CD1c-positive myeloid dendritic cell (primary cell): ENCODE results near the gene NEK4.
"Not testable (repeated sequence)": the region's sequence is repeated elsewhere in the genome, so short reads cannot be mapped to it uniquely, and the experiment has no call there.

ENCODE experiments used
- DNase-seq: peaks from one replicate; pipeline ENCODE4 v3.0.0-alpha.2; 2016; ENCODE audit errors: extremely low spot score

The NEK4 gene

DNA sequence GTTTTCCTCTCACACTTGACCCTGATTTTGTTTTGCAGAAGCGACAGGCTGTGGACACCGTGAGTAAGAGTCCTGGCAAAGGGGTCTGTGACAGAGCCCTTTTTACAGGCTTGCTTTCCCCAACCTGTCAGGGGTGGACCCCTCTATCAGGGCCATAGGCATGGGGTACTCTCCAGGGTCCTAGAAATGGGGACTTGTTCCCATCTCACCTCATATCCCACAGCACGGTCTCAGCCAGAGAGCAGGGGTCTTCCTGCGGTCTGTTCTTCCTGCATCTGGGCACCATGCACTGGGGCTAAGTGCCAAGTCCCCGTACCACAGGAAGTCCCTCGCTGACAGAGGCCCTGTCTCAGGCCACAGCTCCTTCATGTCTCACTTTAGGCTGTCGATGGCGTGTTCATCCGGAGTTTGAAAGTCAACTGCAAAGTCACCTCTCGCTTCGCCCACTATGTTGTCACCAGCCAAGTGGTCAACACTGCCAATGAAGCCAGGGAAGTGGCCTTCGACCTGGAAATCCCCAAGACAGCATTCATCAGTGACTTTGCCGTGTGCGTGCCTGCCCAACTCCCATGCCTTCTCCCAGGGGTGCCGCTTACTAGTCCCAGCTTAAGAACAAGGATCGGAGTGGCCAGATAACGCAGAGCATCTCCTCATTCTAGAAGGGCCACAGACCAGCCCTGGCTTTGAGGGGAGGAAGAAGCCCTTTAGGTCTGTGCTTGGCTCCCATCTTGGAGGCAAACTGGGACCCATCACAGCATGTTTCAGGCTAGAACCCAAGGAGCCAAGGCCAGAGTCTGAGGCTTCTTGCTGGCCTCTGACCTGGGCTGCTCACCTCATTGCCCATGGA, 7.4 kb upstream of the NEK4 start:
- DNase-seq = peak; percentile 13

DNA sequence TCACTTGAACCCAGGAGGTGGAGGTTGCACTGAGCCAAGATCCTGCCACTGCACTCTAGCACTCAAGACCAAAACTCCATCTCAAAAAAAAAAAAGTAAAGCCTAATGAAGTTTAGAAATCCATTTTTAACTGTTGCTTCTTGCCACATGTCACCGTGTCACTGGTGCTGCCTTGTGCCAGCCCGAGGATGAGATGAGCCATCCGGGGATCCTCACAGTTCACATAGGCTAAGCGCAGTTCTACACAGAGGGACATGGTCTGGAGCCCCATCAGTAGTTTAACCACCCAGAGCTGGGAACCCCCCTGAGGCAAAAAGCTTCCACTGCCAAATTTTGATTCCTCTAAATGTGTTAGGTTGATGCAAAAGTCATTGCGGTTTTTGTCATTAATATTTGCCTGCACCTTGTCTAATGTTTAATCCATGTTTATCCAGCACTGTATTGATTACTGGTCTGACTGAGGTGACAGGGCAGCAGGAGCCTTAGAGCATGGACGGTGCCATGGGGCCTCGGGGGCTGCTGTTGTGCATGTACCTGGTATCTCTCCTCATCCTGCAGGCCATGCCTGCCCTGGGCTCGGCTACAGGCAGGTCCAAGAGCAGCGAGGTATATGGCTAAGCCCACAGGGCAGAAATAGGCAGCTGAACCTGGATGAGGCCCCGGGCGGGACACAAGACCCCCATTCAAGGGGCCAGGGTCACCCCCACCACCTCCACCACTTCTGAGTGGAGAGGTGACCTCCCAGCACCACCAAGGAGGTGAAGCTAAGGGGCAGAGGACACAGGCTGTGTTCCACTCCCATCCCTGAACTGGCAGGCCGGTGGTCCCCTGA, 6.6 kb upstream of the NEK4 start, which contains the start of gene ITIH1:
ITIH1 (plus strand) TSS at position 473 of the 832 bp plus-strand sequence; CDS start at position 490, 17 bp downstream.
- no peak for DNase-seq

DNA sequence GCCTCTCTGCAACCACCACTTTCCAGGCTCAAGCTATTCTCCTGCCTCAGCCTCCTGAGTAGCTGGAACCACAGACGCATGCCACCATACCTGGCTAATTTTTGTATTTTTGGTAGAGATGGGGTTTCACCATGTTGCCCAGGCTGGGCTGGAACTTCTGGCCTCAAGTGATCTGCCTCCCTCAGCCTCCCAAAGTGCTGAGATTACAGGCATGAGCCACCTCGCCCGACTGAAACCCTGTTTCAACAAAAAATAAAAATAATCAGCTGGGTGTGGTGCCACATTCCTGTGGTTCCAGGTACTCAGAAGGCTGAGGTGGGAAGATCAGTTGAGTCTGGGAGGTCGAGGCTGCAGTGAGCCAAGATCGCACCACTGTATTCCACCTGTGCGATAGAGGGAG, 5.7 kb upstream of the NEK4 start:
- DNase-seq = not testable (repeated sequence)

DNA sequence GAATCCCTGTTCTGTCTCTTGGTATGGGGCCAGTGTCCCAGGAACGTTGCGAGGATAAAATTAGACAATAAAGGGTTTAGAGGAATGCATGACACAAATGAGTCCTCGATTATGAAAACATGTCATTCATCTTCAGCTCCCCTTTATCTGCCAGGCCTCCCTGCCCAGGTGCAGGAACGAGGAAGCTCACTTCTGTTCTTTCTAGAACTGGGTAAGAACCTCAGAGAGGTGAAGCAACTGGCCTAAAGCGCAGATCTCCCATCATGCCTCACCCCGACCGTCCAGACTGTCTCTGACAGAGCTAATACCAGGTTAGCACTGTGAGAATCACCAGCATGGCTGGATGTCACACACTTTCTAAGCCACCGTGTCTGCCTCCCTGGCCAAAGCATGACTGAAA, 5.1 kb upstream of the NEK4 start:
- DNase-seq = no peak

DNA sequence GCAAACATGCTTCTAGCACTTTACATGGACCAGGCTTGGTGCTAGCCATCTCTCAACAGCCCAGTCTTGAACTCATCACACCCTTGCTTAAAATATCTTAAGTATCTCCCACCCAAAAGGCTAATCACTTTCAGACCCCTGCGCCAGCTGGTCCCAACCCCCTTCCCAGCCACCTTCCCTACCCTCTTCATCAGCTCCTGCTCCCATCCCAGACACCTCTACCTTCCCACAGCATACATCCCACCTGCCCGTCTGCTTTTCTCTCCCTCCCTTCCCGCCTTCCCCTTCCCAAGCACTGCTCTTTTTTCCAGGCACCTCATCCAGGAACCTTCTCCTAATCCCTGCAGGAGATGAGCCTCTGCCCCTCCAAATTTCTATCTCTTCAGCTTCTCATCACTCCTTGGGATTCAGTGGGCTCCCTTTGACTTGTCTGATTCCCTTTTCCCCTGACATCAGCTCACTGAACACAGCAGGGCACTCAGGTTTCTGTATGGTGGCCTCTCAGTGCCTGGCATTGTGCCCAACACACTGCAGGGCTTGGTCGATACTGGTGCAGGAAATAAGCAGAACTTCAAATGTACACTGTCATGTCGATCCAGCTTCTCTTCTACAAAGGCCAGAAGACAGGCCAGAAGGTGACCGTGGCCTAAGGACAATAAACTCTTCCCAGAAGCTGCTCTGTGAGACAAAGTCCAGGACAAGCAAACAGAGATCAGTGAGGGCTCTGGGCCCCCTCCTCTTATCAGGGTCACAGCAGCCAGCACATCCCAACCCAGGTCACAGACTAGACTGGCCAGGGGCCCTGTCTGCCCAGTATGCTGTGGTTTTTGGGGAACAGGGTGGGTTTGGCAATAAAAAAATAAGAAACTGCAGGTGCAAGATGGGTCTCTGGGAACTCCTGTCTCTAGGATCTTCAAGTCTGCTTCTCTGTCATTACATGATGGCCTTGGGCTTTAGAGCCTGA, 4.4 kb upstream of the NEK4 start:
- DNase-seq = peak; percentile 19

DNA sequence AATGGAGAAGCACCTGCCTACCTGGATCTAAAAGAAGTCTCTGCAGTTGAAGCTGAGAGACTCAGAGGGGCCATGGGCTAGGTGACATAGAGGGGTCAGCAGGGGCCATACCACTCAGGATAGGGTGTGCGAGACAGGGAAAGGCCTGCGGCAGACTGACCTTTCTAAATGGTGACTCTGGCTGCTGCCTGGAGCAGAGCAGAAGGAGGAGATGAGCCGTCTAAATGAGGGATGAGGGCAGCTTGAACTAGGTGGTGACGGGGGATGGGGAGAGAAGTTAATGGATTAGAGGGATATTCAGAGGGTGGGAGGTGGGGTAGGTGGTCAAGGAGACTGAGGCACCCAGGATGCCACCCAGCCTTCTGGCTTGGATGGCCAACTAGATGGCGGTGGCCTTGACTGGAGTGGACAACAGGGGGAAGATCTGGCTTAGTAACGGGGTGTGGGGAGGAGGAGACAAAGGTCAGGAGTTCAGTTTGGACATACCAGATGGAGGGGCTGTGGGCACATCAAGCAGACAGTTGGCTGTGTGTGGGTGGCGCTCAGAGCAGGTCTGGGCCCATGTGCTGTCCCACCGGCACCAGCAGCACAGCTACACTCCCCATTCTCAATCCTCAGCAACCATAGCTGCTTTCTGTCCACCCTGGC, 3.5 kb upstream of the NEK4 start:
- no peak for DNase-seq

DNA sequence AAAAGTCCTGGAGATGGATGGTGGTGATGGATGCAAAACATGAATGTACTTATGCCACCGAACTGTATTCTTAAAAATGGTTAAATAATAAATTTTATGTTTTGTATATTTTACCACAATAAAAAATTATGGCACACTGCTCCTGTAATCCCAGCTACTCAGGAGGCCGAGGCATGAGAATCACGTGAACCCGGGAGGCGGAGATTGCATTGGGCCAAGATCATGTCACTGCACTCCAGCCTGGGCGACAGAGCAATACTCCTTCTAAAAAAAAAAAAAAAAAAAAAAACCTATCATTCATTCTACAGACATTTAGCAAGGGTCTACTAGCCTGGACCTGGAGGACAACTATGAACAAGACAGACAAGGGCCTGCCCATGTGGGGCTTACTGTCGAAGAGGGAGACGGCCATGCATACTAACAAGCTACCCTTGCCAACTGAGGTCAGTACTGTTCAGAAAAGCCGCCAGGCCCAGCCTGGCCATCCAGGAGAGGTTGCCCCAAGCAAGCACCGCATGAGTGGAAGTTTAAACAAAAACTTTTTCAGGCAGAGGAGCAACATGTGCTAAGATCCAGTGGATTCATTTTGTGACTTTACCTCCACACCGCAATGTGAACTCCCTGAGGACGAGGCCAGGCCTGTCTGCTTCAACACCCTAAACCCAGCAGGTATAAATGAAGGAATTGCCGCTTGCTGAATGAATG, 2.8 kb upstream of the NEK4 start:
- no peak for DNase-seq

DNA sequence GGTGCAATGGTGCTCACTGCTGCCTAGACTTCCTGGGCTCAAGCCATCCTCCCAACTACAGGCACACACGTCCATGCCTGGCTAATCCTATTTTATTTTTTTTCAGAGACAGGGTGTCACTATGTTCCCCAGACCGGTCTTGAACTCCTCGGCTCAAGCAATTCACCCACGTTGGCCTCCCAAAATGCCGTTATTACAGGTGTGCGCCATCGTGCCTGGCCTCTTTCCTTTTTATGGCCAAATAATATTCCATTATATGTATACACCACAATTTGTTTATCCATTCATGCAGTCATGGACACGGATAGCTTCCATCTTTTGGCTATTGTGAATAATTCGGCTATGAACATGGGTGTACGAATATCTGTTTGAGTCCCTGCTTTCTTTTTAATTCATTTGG, 962 bp upstream of the NEK4 start:
- no peak for DNase-seq

DNA sequence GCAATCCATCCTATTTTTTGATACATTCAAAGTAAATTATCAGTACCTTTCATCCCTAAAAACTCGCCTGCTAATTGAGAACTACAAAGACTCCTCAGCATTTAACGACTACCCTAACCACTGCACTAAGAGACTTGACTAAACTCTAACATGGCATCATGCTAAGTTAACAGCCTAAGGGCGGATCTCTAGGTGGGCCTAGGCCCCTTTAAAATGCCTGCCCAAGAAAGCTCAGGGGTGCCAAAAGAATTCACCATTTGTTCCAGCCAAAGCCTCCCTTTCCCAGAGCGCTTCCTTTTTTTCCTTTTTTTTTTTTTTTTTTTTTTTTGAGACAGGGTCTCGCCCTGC, 568 bp upstream of the NEK4 start:
- no peak for DNase-seq

DNA sequence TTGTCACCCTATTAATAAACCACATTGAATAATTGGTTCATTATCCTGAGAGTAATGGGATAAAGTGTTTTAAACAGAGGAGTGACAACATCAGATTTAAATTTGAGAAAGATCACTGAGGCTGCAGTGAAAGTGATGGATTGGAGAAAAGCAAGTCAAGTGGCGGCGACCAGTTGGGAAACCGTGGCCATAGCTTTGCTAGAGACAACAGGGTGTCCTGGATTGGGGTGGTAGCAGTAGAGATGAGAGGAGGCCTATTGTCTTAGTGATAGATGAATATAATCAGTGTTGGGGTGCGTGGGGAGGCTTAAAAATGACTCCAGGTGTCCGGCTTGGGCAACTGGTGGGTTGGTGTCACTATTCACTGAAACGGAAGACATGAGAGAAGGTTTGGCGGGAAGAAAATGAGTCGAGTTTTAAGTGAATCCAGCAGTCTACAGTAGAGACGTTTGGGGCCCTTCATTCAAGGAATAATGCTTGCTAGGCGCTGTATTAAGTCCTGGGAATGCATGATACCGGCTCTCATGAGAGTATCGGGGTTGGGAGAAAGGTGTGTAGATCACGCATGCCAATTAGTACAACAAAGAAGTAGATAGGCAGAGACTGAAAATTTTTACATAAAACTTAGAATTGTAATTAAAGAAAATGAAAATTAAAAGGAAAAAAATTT, 819 bp downstream of the NEK4 start:
- DNase-seq = no peak

DNA sequence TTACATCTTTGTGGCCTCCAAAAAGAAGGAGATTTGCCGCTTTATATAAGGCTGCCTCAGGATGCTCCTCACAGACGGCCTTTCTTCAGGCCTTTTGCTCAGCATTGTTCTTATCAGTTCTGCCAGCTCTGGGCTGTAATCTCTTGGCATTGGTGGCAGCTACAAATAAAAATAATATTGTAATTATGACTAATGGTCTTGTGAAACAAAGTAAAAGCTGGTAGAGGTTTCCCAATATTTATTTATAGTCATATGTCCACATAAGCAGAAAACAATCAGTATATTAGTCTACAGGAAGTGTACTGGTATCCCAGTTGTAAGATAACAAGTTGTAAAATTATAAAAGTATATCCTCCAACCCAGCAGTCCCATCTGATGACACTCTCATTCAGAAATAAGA, 7.3 kb downstream of the NEK4 start:
- DNase-seq = peak; percentile 19

DNA sequence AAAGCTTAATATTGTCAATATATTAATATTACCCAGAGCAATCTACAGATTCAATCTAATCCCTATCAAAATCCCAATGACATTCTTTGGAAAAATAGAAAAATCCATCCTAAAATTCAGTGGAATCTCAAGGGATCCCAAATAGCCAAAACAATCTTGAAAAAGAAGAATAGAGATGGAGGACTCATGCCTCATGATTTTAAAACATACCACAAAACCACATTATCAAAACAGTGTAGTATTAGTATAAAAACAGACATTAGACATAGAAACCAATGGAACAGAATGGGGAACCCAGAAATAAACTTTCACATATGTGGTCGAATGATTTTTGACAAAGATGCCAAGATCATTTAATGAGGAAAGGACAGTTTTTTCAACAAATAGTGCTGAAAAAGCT, 14.6 kb downstream of the NEK4 start:
- DNase-seq = no peak

DNA sequence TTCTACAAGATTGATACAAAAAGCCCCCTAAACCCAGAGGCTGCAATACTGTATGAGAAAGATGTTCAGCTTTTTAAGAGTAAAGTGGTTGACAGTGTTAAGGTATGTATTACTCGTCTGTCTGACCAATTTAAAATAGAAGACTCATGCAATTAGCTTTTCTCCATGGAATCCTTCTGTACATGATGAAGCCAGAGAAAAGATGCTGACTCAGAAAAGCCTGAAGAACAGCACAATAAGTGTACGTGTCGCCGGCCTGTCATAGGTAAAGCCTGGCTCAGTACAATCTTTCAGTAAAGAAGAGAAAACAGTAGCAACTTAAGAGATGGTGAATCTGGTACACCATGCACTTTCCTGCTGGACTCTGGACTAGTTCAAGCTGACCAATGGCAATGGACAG, 16.4 kb downstream of the NEK4 start:
- DNase-seq = no peak

DNA sequence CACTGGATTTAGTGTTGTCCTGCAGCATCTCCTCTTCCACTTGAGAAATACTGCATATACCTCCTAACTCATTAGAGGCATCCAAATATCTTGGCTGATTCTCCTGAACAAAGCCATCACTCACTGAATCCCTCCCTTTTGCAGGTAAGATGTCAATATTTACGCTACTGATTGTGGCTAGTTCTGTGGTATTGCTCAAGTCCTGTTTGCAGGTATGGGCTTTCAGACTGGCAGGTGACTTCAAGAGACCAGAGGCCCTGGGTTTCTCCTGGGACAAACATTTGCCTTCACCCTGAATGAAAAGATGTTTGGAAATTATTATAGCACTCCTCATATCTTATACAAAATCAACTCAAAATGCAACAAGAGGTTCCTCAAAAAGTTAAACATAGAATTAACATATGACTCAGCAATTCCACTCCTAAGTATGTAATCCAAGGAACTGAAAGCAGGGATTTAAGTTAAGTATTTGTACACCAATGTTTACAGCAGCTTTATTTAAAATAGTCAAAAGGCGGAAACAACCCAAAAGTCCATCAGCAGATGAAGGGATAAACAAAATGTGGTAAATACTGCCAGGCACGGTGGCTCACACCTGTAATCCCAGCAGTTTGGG, 18.6 kb downstream of the NEK4 start:
- DNase-seq = peak; percentile 76

DNA sequence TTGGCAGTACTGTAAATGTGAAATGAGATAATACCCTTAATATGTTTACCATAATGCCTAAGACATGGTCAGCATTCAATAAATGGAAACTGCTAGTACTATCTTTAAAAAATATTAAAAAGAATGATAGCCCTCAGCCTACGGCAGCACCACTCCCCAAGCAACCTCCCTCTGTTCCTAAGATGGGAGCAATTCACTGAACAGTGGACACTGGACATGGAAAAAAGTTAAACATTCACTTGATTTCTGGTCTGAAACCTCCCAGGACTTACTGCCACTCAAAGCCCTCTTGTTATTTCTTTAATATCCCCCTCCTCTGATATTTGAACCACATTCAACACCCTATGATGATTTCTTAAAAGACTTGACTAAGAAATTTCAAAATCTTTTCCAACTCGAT, 27.0 kb downstream of the NEK4 start:
- no peak for DNase-seq

DNA sequence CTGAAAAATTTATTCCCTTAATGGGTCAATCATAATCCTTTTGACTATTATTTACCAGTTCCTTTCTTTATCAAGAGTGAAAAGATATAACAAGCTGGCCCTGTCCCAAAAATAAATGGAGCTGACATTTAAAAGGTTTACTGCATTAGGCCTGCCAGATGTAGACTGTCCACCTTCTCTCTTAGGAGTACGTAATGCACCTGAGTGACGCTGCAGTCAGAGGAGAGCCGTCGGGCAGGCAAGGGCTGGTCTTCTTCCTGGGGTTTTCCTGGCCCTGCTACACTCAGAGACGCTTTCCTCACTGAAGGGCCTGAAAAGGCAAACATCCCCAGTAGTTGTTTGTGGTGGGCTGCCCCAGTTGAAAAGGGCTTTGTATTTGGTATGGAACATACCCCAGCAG, 27.6 kb downstream of the NEK4 start:
- no peak for DNase-seq

DNA sequence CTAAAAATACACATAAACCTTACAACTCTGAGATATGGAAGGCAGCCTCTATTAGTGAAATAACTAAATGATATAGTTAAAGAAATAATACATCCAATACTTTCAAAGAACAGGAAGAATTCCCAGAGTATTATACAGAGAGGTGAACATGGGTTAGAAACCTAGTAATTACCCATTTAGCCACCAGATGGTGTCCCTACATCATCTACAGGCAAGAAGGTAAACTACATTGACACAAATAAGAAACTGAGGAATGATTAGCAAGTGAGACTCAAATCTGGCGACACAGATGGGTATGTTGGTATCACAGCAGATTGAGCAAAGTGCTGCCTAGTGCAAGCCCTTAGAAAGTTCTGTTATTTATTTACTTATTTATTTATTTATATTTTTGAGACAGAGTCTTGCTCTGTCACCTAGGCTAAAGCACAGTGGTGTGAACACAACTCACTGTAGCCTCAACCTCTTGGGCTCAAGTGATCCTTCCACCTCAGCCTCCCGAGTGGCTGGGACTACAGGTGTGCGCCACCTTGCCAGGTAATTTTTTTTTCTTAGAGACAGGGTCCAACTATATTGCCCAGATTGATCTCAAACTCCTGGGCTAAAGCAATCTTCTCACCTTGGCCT, 28.2 kb downstream of the NEK4 start:
- DNase-seq = peak; percentile 56

DNA sequence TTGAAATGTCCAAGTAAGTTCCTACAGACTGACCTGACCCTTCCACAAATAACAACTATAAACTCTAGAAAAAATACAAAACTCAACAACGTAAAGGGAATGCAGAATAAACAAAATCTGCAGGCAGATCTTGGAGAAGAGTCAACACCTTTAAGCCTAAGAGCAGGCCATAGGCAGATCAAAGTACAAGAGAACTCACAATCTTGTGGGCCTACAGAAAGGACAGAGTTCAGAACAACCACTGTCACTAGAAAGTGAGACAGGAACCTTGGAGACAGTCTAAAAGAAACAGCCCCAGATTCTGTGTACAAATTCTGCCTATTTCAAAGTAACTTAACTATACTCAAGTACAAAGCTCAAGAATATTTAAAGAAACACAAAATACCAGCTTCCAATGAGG, 31.0 kb downstream of the NEK4 start:
- no peak for DNase-seq

DNA sequence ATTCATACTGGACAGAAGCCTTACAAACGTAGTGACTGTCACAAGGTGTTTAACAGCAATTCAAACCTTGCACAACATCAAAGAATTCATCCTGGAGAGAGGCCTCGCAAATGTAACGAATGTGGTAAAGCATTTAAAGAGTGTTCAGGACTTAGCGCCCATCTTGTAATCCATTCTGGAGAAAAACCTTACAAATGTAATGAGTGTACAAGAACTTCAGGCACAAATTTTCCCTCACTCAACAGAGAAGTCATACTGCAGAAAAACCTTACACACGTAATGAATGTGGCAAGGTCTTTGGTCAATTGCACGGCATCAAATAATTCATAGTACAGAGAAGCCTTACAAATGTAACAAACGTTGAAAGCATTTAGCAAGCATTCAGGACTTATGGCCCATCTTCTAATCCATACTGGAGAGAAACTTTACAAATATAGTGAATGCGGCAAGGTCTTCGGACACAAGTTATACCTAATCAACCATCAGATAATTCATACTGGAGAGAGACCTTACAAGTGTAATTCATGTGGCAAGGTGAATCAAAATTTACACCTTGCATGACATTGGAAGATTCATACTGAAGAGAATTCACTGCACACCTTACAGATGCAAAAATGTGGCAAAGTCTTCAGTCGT, 37.4 kb downstream of the NEK4 start:
- no peak for DNase-seq
